Testis (tissue), 3 donors: Measurements from ENCODE around the gene CBFB. TPM values are rescaled to one million over a fixed set of nuclear protein-coding genes. Genes with fewer than 3 reads are reported as not detected.

Source experiments
- DNase-seq: peaks from one replicate; pipeline ENCODE4 v3.0.0-alpha.2; 2019
- H3K27ac ChIP-seq, 2 donors: fragments of 200-600 bp; sonication (generic); one replicate each; pipeline ENCODE4 v1.5.1; 2019
- H3K27me3 ChIP-seq: fragments of 200-600 bp; sonication (generic); one replicate; pipeline ENCODE4 v1.5.1; 2019
- H3K36me3 ChIP-seq: fragments of 200-600 bp; sonication (generic); one replicate; pipeline ENCODE4 v1.5.1; 2017; ENCODE audit warnings: low read depth; ENCODE audit errors: missing control alignments
- H3K4me1 ChIP-seq: fragments of 200-600 bp; sonication (generic); one replicate; pipeline ENCODE4 v1.5.1; 2019
- H3K4me3 ChIP-seq, 2 donors: fragments of 200-600 bp; sonication (generic); one replicate each; pipeline ENCODE4 v1.5.1; 2017 to 2019
- H3K9me3 ChIP-seq: fragments of 200-600 bp; sonication (generic); one replicate; pipeline ENCODE4 v1.5.1; 2017
- POLR2A ChIP-seq: fragments of 450-650 bp; IDR thresholded peaks from one replicate; pipeline ENCODE4 v1.6.1; 2017; ENCODE audit warnings: antibody characterized with exemption, mild to moderate bottlenecking, moderate library complexity
- WGBS, 2 donors: methylation state at CpG; one replicate each; pipeline ENCODE4 v1.1.5; 2018; 5-methylcytosine and 5-hydroxymethylcytosine counted together
- intact Hi-C: fragments of 100-400 bp; cut with DNase I; formaldehyde crosslinking; loops from one replicate; pipeline ENCODE4 v1.15.1; 2023; ENCODE audit warnings: low total_unique reads
- polyA plus RNA-seq: library from polyadenylated mRNA; stranded (reverse); fragments of 350-450 nt; fragmentation: Illumina TruSeq; extraction: RNeasy Lipid Tissue Mini Kit (QIAGEN cat#74804); gene quantifications from one replicate; pipeline ENCODE4 v1.2.3, GENCODE V29; 2014; ENCODE audit warnings: low read depth, low replicate concordance; ENCODE audit not compliant: insufficient read depth
- total RNA-seq, 2 donors: library from RNA; depleted of rRNA; stranded (reverse); fragments of >200 nt; gene quantifications; one replicate each; pipeline ENCODE4 v1.2.3, GENCODE V29; 2016
- TF ChIP-seq, protein P1 (sequence below), 3 experiments: fragments of 450-650 bp in 2 of 3; fragments of 200-600 bp in 1 of 3; sonication (generic) in 1 of 3; IDR thresholded peaks; one replicate each; pipeline ENCODE4 v1.5.1; 2016 to 2019; ENCODE audit warnings: antibody characterized with exemption in 3 of 3, mild to moderate bottlenecking in 2 of 3, moderate library complexity in 1 of 3

The CBFB gene
- total and polyA plus RNA-seq, 3 donors from 2014 or later: 15.3 to 34.9 (median 23.3) TPM

DNA sequence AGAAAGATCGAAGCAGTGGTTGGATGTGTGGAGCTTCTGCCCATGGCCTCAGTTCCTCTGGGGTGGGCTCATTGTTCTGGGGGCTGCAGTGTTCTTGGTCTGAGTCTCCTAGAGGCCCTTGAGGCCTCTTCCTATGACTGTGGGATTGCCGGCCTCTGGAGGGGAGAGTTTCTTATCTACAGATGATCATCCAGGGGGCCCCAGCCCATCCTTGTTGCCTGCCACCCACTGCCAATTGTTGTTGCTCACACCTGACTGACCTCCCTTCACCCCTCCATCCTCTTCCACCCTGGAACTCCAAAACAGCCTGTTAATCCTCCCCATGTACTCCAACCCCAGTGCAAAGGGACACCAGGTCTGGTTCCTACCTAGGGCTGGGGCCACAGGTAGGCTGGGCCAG lies 116.0 kb downstream of the CBFB start:
- no peaks in the 10 kb centered on the region for H3K36me3 ChIP-seq
- no peak overlapping the region for H3K27ac ChIP-seq
- TF ChIP-seq, protein P1, sequence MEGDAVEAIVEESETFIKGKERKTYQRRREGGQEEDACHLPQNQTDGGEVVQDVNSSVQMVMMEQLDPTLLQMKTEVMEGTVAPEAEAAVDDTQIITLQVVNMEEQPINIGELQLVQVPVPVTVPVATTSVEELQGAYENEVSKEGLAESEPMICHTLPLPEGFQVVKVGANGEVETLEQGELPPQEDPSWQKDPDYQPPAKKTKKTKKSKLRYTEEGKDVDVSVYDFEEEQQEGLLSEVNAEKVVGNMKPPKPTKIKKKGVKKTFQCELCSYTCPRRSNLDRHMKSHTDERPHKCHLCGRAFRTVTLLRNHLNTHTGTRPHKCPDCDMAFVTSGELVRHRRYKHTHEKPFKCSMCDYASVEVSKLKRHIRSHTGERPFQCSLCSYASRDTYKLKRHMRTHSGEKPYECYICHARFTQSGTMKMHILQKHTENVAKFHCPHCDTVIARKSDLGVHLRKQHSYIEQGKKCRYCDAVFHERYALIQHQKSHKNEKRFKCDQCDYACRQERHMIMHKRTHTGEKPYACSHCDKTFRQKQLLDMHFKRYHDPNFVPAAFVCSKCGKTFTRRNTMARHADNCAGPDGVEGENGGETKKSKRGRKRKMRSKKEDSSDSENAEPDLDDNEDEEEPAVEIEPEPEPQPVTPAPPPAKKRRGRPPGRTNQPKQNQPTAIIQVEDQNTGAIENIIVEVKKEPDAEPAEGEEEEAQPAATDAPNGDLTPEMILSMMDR (IDR thresholded peaks at IDR 0.05): no peak
- no peaks in the 10 kb centered on the region for H3K4me1 ChIP-seq
- no peak overlapping the region for H3K4me3 ChIP-seq
- H3K9me3 ChIP-seq: no peaks in the 10 kb centered on the region
- intact Hi-C loops: no loop called here
- no peaks in the 10 kb centered on the region for H3K27me3 ChIP-seq
- 92 to 96% methylated on average over 2 of the region's 2 CpGs for WGBS, 2 donors
- no peak for DNase-seq

DNA sequence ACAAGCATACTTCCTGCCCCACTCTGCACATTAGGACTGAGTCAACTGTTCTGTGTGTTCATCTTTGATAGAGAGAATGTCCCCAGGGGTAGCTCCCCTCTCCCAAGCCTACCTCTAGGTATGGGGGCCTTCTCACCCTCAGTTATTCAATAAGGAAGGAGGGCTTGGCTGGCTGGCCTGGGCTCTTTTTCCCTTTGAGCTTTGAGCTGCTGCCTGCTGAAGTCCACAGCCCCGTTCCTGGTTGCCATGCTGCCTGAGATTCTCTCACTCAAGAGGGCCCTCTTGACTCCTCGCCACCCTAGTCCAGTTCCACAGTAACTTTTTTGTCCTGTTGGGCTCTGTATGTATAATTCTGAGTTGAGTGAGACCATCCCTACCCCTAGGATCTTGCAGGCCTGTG lies 116.8 kb downstream of the CBFB start:
- TF ChIP-seq, protein P1 (IDR thresholded peaks at IDR 0.05): no peak
- TF ChIP-seq POLR2A: no peak
- intact Hi-C loops: no loop called here
- Histone ChIP-seq H3K27ac (no peak overlapping the region), H3K9me3 (no peaks in the 10 kb centered on the region), H3K4me3 (no peak overlapping the region), H3K4me1 (no peaks in the 10 kb centered on the region), H3K27me3 (no peaks in the 10 kb centered on the region), H3K36me3 (no peaks in the 10 kb centered on the region)
- 81 to 89% methylated on average over 2 of the region's 2 CpGs for WGBS, 2 donors
- no peak for DNase-seq

GRCh38 chr16:67146523-67147357 lies 117.8 kb downstream of the CBFB start:
- no peak for DNase-seq

DNA sequence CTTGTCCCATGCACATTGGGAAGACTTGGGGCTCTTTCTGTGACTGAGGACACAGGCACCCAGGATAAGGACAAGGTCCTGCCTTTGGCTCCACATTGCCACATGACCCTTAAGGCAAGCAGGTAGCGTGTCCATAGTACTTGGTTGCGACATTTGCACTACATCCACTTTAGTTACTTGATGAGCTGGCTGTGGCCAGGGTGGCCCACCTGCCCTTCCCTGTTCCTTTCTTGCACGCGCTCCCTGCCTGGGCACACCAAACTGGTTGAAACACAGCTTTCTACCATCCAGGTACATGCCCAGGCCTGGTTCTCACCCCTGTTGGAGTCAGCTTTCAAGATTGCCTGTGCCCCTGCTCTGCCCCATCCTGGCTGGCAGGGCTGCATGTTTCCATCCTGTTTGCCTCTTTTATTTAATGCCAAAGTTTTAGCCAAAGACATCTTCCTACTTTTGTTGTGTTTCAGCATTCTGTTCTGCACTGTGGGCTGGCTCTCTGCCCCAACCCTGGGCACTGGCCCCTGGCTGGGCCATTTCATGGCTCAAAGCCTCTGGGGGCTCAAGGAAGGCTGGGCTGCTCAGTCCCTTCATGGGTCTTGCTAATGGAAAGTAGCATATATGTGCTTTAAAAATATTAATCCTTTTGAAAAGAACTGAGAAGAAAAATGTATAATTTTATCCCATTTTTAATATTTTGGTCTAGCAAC lies 118.6 kb downstream of the CBFB start:
- 95 to 100% methylated on average over 4 of the region's 4 CpGs for WGBS, 2 donors
- Histone ChIP-seq H3K9me3 (no peaks in the 10 kb centered on the region), H3K27me3 (no peaks in the 10 kb centered on the region), H3K4me3 (no peak overlapping the region), H3K27ac (no peak overlapping the region), H3K36me3 (no peaks in the 10 kb centered on the region), H3K4me1 (peaks cover 5% of the 10 kb centered on the region)
- DNase-seq: no peak
- intact Hi-C loops: no loop called here
- no peak for TF ChIP-seq POLR2A
- TF ChIP-seq, protein P1 (IDR thresholded peaks at IDR 0.05): no peak

More at GRCh38 chr16:67146523-67147357, 117.8 kb downstream of the CBFB start:
- WGBS, 2 donors: 71 to 76% methylated on average over 7 of the region's 7 CpGs
- Histone ChIP-seq H3K36me3 (no peaks in the 10 kb centered on the region), H3K27me3 (no peaks in the 10 kb centered on the region), H3K4me1 (peaks cover 5% of the 10 kb centered on the region), H3K9me3 (no peaks in the 10 kb centered on the region), H3K4me3 (no peak overlapping the region), H3K27ac (no peak overlapping the region)
- intact Hi-C loops: no loop called here
- no peak for TF ChIP-seq POLR2A
- TF ChIP-seq, protein P1 (IDR thresholded peaks at IDR 0.05): no peak
